Left forelimb (tissue), 1 donor: Measurements from ENCODE around the gene TRIM29.

ENCODE experiments used
- DNase-seq: peaks from one replicate; pipeline ENCODE4 v3.0.0-alpha.2; 2018; ENCODE audit warnings: low spot score

Gene TRIM29

DNA sequence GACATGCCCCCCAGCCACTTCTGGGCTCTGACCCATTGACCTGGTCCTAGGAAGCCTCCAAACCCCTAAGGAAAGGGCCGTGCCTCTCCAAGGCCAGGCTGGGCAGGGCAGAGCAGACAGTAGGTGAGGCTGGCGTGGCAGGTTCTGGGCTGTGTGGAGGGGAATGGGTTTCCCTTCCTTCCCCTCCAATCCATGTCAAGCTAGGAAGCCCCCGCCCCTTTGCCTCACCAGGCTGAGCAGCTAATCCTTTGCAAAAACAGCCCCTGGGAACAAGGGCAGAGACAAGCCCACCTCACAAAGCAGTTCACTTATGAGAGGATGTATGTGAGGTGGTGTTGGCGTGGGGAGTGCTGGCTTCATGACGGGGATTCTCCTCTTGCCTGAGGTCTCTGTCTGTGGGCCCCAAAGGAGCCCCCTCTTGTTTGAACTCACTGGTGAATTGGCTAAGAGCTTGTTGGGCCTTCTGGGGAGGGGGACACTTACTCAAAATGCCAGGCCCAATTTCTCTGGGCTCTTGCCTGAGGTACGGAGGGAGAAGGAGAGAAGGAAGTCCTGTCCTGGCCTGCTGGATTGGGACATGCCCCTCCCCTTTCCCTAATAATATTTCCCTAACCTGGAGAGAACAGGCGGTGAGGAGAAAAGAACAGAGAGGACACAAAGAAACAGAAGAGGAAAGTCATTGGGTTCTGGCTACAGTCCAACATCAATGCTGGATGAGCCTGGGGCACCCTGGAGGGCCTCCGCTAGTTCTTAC lies 1.6 kb upstream of the TRIM29 start:
- peak; percentile 55 for DNase-seq

DNA sequence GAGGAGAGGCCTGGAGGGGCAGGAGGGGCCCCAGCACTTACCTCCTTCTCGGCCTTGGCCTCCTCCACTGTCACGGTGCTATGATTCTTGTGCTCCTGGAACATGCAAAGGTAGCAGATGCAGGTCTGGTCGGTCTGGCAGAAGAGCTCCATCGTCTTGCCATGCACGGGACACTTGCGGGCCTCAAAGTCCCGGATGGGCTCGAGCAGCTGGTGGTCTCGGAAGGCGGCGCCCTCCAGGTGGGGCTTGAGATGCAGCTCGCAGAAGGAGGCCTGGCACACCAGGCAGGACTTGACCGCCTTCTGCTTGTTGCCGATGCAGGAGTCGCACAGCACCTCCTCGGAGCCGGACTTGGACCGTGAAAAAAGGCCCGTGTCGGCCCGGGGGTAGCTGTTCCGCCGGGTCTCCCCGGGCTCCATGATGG lies 714 bp downstream of the TRIM29 start:
- DNase-seq, result peak; percentile 57

DNA sequence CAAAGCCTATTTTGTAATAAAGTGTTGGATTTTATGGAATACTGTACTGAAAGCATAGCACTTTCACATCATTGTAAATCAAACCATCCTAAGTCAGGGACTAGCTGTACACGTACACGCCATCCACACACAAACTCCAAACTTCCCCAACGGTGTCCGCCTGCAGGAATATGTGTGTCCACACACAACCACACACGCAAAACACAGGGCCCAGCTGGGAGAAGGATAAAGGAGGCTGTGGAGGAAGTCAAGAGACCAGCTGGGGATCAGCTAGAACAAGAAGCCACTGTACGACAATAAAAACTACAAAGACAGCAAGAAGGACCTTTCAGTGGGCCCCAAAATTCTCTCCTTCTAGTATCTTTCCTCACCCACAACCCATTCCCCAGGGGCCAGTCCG lies 1.6 kb downstream of the TRIM29 start:
- no peak for DNase-seq

DNA sequence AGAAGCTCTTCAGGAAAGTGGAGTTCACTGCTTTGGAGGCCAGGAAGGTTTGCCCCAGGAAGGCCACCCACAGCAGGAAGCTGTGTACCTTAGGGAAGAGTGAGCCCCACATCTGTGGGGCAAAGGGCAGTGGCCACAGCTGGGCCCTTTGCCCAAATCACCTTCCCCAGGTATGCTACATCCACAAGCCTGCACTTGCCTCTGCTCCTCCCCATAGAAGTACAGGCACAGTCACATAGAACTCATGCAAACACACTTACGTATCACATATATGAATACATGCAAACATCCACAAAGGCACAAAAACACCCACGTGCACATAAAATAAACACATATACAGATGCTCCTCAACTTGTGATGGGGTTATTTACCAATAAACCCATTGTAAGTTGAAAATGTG lies 2.1 kb downstream of the TRIM29 start:
- no peak for DNase-seq

DNA sequence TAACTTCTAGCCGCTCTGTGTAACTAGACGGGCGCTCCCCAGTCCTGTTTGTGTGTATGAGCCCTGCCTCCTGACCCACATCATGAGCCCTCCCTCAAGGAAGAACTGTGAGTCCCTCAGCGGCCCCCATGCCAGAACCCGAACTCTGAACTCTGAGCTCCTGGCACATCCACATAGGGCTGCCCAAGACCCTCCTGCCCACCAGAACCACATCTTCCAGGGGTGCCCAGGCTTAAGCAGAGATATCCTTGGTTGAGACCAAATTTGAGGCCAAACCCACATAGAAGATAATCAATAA lies 3.0 kb downstream of the TRIM29 start:
- DNase-seq, result no peak

DNA sequence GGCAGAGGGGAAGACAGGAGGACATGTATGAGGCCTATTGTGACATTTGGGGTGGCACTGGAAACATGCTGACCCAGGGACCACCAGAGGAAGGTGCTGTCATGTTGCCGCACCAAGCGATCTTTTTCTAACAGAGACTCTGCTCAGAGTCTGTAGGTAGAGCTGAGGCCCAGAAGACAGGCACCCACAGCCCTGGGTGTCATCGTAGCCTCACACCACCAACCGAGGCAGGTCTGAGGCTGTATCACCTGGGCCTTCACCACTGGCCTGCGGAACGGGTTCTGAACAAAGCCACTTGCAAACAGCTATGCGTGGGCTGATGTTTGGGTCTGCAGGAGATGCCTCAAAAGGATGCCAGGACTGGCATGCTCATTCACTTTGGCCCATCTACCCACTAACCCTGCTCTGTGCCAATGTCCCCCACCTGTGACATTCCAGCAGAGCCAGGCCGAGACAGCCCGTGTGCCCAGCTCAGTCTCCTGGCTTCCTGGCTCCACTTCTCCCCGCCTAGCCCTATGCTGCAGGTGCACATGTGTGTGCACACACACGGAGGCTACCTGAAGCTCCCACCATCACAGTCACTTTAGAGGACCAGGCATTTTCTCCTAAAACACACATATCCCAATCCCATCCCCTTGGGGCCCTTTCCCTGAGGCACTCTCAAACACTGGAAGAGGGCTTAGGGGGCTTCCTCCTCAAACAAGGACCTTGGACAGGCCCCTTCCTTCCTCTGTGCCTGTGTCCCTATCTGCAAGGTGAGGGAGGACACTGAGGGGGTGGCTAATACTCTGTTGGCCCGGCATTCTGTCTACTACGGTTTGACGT lies 3.6 kb downstream of the TRIM29 start:
- peak; percentile 58 for DNase-seq

DNA sequence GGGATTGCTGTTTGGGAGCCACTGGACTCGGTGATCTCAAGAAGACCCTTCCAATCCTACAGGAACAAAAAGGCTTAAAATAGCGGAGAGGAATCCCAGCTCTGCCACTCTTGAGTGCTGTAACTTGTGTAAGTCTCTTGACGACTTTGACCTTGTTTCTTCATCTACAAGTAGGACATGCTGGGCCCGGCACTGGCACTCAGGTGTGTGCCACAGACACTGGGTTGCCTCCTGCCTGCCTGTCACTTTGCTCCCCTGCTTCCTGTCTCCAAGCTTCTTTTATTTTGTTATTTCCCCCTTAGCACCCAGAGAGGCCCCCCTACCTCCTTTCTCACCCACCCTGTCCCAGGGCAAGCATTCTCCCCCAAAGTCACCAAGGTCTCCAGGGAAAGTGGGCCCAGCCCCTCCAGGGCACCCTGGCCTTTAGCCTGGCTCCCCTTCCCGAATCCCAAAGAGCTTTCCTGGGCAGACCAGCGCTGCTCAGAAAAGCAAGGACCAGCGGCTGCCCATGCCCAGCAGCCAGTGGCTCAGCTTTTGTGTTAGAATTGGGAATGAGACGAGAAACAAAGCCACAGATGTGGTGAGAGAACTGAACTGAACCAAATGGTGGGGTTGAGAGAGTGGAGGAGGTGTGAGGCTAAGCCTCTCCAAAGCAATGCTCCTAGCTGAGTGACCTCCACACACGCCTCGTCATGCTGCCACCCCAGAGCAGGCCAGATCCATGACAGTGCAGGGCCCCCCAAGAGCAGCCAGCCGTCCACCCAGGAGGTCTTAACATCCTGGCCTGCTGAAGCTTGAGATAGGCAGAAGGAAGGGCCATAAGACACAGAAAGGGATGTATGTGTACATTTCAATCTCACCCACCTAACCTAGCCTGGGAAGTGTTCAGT lies 4.5 kb downstream of the TRIM29 start:
- peak; percentile 34 for DNase-seq

DNA sequence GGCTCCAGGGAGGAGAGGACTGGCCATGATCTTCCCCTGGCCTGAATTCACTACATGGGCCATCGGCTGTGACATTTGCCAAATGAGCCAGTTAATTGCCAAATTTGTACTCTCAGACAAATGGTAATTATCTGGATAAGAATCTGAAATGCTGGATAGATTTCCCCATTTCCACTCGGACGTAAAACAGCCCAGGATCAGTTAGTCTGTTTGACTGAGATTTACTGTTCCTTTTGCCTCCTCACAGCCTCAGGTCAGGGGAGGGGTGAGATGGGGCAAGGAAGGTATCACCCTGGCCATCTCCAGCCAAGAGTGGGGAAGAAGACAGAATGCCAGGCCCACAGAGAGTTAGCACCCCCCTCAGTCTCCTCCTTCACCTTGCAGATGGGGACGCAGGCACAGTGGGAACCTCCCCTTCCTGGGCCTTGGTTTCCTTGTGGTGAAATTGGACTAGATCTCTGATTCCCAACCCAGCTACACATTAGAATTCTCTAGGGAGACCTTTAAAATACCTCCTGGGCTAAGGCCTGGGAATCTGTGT lies 5.2 kb downstream of the TRIM29 start:
- DNase-seq, result peak; percentile 36

DNA sequence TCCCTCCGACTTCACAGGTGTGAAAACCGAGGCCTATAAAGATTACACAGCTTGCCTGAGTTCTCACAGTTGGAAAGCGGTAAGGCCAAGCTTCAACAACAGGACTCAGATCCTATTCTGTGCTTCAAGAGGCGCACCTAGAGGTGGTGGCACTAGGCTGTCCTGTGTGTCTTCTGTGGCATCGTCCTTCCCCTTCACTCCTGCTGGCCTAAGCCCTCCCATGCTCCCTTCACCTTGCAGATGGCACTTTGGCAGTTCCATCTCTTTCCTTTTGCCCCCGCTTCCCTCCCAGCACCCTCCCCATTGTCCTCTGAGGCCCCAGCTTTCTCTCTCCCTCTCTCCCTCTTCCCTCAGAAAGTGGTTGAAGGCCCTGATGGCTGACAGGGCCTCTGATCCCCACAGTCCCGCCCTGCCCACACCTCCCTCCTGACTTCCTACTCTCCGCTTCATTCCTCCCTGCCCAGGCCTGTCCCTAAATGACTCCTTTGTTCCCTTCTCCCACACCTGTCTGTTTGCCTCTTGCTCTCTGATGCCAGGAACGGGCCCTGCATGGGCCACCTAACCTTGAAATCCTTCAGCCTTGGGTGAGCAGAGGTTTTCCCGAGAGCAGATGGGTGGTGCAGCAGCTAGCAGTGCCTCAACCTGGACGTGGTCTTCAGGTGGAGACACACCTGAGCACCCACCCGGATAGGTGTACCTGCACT lies 5.8 kb downstream of the TRIM29 start:
- peak; percentile 53 for DNase-seq

DNA sequence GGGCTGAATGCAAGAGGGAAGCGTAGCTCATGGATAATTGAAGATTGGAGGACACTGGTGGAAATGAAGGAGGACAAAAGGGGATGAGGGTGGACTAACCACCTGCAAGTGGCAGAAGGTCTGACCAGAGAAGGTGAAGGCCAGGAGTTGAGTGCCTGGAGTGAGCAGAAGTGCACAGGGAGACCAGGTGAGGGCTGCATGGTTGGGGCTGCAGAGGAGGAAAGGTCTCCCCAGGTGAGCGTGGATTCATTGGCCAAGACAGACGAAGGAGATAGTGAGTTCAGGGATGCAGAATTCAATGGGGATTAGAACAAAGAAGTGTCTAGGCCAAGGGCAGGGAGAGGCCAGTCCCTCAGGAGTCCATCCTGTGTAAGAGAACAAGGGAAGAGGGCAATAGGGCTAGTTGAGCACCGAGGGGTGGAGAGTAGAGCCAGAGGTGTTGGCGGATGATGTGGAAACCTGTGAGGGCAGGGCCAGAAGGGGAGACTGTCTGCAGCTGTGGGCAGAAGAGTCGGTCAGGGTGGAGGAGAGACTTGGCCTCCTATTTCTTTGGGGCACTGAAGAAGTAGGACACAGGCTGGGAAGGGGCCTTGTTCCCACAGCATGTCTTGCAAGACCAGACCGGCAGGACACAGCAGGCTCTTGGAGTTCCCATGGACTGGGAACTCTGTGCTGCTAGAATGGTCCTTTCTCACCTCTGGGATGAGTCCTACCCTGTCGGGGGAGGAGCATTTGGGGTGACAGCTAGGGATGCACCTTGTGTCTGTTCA lies 6.7 kb downstream of the TRIM29 start:
- DNase-seq, result no peak

DNA sequence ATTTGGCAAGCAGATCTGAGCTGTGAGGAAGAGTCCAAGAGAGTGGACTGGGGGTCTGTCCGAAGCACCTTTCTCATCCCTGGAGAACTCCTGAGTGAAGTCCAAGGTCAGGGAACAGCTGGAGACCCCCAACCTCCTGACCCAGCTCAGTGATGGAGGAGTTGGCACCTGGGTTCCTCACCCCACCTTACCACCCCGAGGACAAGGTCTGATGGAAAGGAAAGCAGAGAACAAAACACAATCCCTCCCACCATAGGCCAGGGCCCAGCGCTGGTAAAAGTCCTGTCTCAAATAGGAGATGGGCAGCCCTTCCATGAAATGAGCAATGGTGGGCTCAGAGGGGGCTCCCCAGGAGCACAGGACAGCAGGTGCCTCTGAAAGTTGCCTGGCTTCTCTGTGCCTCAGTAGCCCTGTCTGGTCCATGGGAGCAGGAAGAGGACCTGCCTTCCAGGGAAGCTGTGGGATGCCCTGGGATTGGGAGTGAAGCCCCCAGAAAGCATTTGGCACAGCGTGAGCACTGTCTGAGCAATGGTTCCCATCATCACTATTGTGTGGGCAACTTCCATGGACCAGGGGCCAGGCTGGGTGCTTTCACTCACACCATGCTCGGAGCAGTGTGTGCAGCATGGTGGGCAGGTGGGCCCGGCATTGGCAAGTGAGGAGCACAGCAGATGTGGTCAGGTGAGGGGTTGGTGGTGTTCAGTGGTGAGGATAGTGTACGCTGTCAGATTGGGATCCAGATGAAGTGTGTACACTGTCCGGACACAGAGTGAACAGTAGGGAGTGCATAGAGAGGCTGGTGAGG lies 7.5 kb downstream of the TRIM29 start:
- DNase-seq, result no peak

DNA sequence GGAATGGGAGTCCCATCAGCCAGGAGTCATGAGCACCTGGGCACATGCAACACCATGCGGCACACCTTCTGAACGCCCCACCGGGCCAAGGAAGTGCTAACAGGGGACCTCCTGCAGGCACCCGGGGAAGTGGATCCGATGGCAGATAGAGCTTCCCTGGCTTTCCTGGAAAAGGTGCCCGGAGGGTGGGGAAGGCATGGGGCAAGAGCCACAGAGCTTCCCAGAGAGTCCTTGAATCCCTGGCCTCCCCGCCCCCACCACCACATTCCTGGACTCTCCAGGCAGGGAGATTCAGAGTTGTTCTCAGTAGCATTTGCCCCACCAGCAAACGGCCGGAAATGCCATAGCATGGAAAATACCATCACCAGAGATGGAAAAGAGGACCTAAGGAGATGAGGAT lies 8.3 kb downstream of the TRIM29 start:
- DNase-seq, result no peak

DNA sequence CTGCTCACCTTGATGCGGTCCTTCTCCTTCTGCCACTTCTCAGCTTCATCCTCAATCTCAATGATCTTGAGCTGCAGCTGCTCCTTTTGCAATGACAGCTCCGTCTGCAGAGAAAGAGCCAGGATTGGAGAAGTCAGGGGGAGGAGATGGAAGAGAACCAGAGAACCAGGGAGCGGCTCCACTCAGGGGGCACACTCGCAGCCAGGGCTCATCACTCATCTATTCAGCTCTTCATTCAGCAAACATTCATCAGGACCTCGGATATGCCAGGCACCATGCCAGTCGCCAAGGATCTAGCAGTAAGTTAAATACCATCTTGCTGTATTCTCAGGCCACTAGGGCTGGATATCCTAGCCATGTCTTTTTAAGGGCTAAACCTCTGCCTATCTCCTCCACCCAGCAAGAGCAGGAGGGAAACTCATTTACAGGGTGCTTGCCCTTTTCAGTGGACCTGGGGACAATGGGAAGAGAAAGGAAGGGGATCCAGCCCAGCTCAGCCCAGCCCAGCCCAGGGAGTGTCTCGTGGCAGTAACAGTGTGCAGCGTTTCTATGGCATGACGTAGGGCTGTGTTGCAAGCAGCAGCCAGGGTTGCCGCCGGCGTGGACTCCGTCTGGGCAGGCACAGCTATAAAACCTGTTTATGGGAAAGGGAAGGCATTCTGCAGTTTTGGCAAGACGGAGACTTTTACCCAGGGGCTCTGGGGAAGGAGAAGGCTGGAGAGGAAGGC lies 9.4 kb downstream of the TRIM29 start:
- no peak for DNase-seq

DNA sequence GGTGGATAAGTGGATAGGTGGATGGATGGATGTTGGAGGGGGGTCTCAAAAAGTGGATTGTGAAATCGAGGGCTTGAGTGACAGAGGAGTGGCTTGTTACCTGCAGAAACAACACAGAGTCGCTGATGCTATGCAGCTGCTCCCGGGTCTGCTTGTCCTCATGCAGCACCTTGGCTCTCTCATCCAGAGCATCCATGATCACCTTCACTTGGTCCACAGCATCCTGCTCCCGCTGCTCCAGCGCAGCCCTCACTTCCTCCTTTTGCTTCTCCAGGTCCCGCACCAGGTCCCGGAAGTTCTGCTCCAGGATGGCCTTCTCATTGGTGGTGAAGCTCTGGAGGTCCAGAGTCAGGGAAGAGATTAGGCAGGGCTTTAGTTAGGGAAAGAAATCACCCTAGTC lies 10.7 kb downstream of the TRIM29 start:
- DNase-seq, result no peak

DNA sequence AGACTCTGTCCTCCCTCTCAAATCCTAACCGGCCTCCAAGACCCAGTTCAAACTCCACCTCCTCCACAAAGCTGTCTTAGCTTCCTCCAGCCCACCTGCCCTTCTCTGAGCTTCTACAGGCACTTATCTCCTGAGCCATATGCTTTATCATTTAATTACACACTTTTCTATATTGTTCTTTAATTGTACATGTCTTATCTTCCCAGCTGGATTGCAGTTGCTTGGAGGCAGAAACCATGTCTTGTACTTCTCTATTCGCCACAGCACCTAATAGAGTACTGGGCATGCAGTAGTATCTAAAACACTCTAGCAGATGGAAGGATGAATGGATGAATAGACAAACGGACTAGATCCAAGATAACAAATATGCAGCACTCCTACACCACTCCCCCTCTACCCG lies 11.3 kb downstream of the TRIM29 start:
- no peak for DNase-seq

DNA sequence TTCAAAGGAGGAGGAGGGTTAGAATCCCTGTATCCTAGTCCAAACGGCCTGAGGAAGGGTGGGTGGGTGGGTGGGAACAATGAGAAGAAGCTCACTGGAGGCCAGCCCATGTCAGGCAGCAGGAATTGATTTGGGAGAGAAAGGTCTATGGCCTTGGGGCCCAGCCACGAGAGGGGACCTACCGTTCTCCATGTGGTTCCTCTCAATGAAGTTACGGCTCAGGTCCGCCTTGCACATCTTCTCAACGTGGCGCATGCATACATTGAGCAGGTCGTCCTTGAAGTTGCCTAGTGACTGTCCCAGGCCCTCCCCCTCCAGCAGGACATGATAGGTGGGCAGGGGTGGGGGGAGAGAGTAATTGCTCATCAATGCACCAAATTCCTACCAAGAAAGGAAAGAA lies 12.4 kb downstream of the TRIM29 start:
- DNase-seq, result no peak

DNA sequence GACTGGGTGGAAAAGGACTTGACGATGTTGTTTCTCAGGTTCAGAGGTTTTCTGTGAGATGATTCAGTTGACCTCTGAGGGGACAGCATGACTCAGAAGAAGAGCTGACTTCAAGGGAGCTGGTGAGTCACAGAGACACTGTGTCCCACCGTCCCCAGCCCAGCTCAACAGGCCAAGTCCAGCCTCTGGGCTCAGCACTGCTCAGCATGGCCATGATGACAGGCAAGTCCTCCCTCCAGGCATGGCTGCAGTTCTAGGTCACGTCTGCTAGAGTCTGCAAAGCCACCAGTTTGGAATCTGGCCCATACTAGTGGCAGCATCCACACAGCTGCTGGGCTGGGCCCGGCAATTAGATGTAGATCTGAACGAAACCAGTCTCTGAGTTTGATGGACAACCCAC lies 12.9 kb downstream of the TRIM29 start:
- no peak for DNase-seq

DNA sequence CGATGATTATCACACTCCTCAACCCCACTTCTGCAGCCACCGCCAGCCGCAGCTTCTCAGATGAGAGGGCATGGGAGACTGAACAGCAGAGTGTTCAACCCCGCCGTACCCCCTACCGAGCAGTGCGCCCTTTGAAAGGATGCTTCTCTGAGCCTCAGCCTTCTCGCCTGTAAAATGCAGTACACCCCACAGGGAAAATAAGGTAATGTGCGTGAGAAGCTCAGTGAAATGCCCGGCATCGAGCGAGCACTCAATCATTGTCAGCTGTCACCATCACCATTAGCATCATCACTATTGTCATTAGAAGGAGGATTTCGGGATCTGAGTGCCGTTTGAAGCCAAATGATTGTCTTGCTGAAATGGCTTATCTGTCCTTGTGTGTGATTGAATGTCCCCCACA lies 13.6 kb downstream of the TRIM29 start:
- DNase-seq, result no peak

DNA sequence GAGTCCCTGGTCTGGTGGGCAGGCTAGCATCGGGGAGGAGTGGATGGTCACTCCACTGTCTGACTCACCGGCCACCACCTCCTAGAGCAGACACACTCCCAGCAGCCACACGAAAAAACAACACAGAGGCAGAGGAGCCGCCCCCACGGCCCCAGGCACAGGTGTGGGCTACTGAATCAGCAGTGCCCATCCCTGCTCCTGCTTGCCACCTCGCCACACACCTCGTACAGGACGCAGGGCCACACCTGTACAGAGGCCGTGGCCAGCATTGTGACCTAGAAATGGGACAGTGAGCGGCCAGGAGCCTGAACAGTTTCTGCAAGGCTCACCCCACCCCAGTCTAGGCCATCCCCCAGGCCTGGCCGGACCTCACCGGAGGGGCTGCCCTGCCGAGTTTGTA lies 14.0 kb downstream of the TRIM29 start:
- no peak for DNase-seq
